ENCODE measurements around the gene ULK3.

Gene ULK3

GRCh38 chr15:74798388-74799254 lies 44.3 kb downstream of the ULK3 start:
- no peak for DNase-seq (ENCODE audit: low spot score)

- peak; percentile 50 for DNase-seq (ENCODE audit: low spot score)
These were observed 46.9 kb downstream of the ULK3 start for GRCh38 chr15:74795966-74796625.

DNA sequence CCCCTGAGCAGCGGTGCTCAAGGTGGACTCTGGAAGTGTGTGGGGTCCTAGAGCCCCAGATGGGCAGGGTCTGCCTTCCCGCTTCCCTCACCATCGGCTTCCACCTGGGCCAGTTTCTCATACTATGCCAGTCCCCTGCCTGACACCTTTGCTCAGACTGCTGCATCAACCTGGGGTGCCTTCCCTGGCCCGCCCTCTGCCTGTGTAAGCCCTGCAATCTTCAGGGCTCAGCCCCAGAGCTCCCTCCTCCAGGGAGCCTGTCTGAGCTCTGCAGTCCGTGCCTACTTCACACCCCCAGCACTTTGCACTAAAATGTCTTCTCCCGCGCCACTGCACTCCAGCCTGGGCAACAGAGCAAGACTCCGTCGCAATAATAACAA lies 48.0 kb downstream of the ULK3 start:
- no peak for DNase-seq (ENCODE audit: low spot score)

DNA sequence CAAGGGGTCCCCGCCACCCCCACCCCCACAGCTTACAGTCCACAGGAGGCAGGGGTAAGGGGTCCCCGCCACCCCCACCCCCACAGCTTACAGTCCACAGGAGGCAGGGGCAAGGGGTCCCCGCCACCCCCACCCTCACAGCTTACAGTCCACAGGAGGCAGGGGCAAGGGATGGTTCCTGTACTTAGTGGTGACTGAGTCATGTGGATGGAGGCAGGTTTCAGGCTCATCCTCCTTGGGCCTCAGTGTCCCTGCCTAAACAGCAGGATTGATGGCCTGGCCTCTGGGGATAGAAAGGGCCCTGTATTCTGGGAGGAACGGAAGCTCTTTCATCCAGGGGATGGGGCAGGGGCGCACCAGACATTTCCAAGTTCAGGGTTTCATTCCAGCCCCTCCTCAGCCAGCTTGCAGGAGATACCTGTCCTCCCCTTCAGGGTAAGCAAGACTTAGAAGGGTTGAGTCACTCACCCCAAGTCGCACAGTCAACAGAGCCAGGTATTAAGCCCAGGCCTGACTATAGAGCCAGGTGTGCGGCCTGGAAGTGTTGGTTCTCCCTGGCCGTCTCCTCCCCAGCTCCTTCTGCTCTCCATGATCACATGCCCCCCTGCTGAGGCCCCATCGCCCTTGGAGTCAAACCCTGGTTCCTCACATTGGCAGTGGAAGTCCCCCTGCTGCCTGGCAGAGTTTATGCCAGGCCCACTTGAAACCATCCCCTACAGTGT lies 48.5 kb downstream of the ULK3 start:
- no peak for DNase-seq (ENCODE audit: low spot score)

DNA sequence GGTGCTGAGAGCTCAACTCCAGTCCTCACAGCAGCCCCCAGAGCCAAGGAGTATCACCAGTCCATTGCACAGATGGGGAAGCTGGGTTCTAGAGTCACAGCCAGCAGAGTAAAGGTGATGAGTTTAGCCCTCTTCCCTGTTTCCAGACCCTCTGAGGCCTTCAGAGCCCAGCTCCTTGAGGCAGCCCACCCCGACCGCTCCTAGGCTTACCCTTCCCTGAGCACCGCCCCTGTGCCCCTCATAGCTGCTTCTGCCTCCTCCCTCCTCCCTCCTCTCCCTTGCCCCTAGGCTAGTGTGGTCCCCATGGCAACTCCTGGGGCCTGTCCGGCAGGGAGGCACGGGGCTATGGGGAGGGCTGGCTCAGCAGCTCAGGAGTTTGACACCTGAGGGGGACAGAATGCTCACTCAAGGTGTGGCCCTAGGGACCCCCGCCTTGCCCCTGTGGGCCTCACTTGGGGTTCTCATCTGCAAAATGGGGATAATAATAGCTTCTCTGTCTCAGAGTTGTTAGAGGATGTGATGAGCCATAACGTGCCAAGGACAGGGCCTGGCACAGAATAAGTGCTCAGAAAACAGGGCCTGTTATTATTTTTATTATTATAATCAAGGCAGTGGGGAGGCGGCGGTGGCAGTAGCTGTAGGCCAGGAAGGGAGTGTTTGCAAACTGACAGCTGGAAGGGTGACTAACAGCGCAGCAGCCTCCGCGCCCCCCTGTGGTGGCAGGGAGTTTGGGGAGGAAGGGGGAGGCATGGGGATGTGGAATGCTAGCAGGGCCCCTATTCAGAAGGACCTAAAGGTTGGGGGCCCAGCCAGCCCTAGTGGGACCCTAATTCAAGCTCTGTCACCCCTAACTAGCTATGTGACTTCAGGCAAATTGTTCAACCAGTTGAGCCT lies 49.6 kb downstream of the ULK3 start:
- DNase-seq (ENCODE audit: low spot score), result peak; percentile 76

- no peak for DNase-seq (ENCODE audit: low spot score)
These were observed 50.5 kb downstream of the ULK3 start for GRCh38 chr15:74792227-74793016.

- DNase-seq (ENCODE audit: low spot score), result no peak
These were observed 51.3 kb downstream of the ULK3 start for GRCh38 chr15:74791667-74792066.

GRCh38 chr15:74791007-74791406 lies 51.9 kb downstream of the ULK3 start:
- DNase-seq (ENCODE audit: low spot score), result no peak

- no peak for DNase-seq (ENCODE audit: low spot score)
These were observed 52.7 kb downstream of the ULK3 start for GRCh38 chr15:74790080-74790916.

DNA sequence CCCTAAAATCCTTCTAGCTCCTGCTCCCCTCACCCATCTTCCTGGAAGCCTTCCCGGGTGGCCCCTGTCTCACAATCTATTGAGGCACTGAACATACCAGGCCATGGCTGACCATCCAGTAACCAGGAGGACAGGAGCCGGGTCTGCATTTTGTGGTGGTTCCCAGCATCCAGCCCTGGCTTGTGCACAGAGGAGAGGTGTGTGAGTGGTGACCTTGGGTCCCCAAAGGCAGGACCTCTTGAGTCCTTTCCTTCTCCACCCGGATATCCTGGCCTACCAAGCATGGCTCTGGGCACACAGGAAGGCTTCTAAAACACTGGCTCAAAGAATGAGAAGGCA lies 53.2 kb downstream of the ULK3 start:
- no peak for DNase-seq (ENCODE audit: low spot score)

DNA sequence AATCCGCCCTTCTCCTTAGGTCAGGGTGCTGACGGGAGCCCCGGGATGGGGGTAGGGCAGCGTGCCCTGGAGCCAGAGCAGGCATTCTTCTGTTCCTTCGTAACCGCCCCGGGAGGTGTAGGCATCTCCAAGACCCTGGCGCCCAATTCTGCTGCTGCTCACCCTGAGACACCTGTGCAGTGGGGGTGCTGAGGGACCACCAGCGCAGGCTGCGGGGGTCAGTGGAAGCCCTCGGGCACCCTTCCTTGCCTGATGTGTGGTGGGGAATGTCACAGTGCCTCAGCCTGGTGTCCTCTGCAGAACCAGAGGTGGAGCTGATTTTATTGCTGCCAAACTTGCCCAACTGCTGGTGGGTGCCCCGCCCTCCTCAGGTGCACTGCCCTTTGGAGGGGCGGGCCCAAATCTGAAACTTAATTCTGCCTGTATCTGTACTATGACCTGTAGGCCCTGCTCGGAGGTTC lies 53.8 kb downstream of the ULK3 start:
- DNase-seq (ENCODE audit: low spot score), result no peak

GRCh38 chr15:74788683-74789151 lies 54.2 kb downstream of the ULK3 start:
- peak; percentile 55 for DNase-seq (ENCODE audit: low spot score)

DNA sequence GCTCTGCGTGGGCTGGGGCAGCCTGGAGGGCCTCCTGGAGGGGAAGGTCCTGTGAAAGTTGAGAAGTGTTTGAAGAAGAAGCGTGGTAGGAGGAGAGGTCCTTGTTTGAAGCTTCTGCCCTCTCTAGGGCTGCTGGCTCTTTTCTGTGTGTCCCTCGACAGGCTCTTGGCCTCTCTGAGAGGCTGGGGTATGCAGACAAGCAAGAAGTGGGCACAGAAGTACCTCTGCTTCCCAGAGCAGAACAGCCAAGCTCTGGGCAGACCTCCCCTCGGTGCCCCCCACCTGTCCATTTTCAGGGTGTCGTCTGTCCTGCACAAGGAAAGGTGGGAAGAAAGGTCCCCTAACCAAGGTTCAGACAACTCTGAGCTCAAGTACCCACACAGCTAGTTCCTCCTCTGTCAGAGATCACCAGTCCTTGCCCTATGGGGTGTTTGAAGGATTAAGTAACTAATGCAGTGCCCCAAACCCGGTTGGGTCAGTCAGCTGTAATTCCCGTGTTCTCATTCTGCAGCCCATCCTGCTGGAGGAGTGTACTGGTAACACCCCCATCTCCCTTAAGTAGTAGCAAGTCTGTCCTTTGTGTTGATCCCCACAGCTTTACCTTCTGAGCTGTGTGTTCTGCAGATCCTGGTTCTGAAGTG lies 54.8 kb downstream of the ULK3 start:
- no peak for DNase-seq (ENCODE audit: low spot score)

GRCh38 chr15:74787251-74788041 lies 55.5 kb downstream of the ULK3 start:
- peak; percentile 90 for DNase-seq (ENCODE audit: low spot score)

DNA sequence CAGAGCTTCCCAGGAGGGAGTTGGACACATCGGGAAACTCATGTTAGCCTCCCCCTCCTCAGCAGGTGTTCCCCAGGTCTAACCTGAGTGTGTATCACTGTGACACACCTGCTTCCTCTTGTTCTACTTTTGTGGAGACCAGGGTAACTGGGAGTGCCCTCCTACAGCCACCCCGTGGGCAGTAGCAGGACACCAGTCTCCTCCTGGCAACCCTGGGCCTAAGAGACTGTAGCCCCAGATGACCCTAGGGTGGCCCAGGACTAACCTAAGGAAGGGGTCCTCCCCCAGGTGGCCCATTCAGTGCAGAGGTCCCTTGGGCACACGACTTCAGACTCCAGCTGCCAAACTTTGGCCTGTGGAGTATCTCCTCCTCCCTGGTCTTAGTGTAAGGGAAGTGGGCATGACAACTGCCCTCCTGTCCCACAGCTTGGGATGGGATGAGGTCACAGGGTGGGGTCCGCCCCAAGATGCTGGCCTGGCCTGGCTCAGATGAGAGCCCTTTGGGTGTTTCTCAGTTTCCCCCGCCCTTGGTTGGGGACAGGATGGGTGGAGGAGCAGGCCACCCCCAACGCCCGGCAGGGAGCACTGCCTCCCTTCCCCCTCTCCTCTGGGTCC lies 56.3 kb downstream of the ULK3 start:
- no peak for DNase-seq (ENCODE audit: low spot score)

Measured in CD4-positive, alpha-beta T cell treated with Interleukin-6 at 100 ng/mL for 8 hours (primary cell).